ENCODE results near the gene SLC39A13. TPM values are rescaled to one million over a fixed set of nuclear protein-coding genes. Genes with fewer than 3 reads are reported as not detected.
A peak's percentile ranks its signal among the peaks of the same experiment; 100 is the strongest.

SLC39A13 gene
- total and polyA plus RNA-seq, 2 of the 13 experiments (the other 11 are each of a cell fraction or from before 2014, with no cell fraction given): 15.3 to 30.5 TPM

GRCh38 chr11:47426062-47426956, 17.9 kb downstream of the SLC39A13 start, which contains the start of gene PSMC3 (continued):
- no peak for TF ChIP-seq ZMYM2 (CRISPR knock-in tag; IDR thresholded peaks at IDR 0.05)
- no peak for TF ChIP-seq ZNF615 (CRISPR knock-in tag; IDR thresholded peaks at IDR 0.05; ENCODE audit: borderline replicate concordance)
- no peak for TF ChIP-seq PITX1 (CRISPR knock-in tag; IDR thresholded peaks at IDR 0.05)
- TF ChIP-seq GATA4 (IDR thresholded peaks at IDR 0.05; ENCODE audit: borderline replicate concordance, low read depth): peak; percentile 18; the same call in 1 of the 2 replicates
- no peak for TF ChIP-seq DNMT3B (CRISPR knock-in tag; conservative IDR thresholded peaks at IDR 0.05)
- no peak for TF ChIP-seq RBM22 (optimal IDR thresholded peaks at IDR 0.05; ENCODE audit: low read length)
- no peak for TF ChIP-seq IRX3 (CRISPR knock-in tag; IDR thresholded peaks at IDR 0.05; ENCODE audit: borderline replicate concordance, low read depth)
- 0 out of 2 replicates have a peak, but pooled peaks have one; percentile 40 for TF ChIP-seq ZNF160 (CRISPR knock-in tag; IDR thresholded peaks at IDR 0.05)
- no peak for TF ChIP-seq NR1H2 (CRISPR knock-in tag; IDR thresholded peaks at IDR 0.05; ENCODE audit: borderline replicate concordance, low read depth)
- TF ChIP-seq CHCHD3 (CRISPR knock-in tag; IDR thresholded peaks at IDR 0.05): no peak
- no peak for TF ChIP-seq ATF4 (CRISPR knock-in tag; IDR thresholded peaks at IDR 0.05)
- no peak for TF ChIP-seq ATF5 (CRISPR knock-in tag; IDR thresholded peaks at IDR 0.05; ENCODE audit: low read depth)
- no peak for TF ChIP-seq ZNF124 (CRISPR knock-in tag; IDR thresholded peaks at IDR 0.05)
- TF ChIP-seq IKZF5 (CRISPR knock-in tag; IDR thresholded peaks at IDR 0.05): no peak
- TF ChIP-seq ZNF546 (CRISPR knock-in tag; conservative IDR thresholded peaks at IDR 0.05): no peak
- no peak for TF ChIP-seq LBX2 (CRISPR knock-in tag; IDR thresholded peaks at IDR 0.05; ENCODE audit: borderline replicate concordance)
- no peak for TF ChIP-seq ZC3H13 (CRISPR knock-in tag; IDR thresholded peaks at IDR 0.05)
- no peak for TF ChIP-seq ZNF101 (CRISPR knock-in tag; IDR thresholded peaks at IDR 0.05; ENCODE audit: borderline replicate concordance, low read depth)
- peak; percentile 14; the same call in 1 of the 2 replicates for TF ChIP-seq CCDC6 (CRISPR knock-in tag; IDR thresholded peaks at IDR 0.05)
- TF ChIP-seq STAT6 (CRISPR knock-in tag; IDR thresholded peaks at IDR 0.05; ENCODE audit: borderline replicate concordance): no peak
- TF ChIP-seq MBD4 (IDR thresholded peaks at IDR 0.05; ENCODE audit: borderline replicate concordance, low read length): no peak
- no peak for TF ChIP-seq GLMP (CRISPR knock-in tag; IDR thresholded peaks at IDR 0.05; ENCODE audit: borderline replicate concordance)
